ENCODE results near the gene TGFBR3.

TGFBR3 gene

GRCh38 chr1:91707890-91708218 is 178.1 kb downstream of the TGFBR3 start:
- Histone ChIP-seq H3K4me1 (ENCODE audit: control insufficient read depth, insufficient read depth, low read depth, low read length) (peaks cover under 1% of the 10 kb centered on the region), H3K27me3 (ENCODE audit: control insufficient read depth in 1 of 2, insufficient read depth in 1 of 2, low read length in 2 of 2) (no peaks in the 10 kb centered on the region), H3K14ac (ENCODE audit: low read length in 2 of 2) (no peak overlapping the region), H2BK15ac (ENCODE audit: low read depth, poor library complexity, severe bottlenecking) (no peak overlapping the region), H3K18ac (ENCODE audit: low read depth in 1 of 2, low read length in 2 of 2) (no peak overlapping the region), H3K9me3 (ENCODE audit: control insufficient read depth, low read length) (no peaks in the 10 kb centered on the region), H3K27ac (ENCODE audit: low read length, poor library complexity, severe bottlenecking) (no peak overlapping the region), H3K4ac (ENCODE audit: low read depth in 1 of 2, low read length in 2 of 2) (no peak overlapping the region), H2BK12ac (ENCODE audit: low read length in 2 of 2) (peak overlapping the region in 1 of 2 experiments; percentile 74), H3K9ac (ENCODE audit: low read length) (no peak overlapping the region), H2BK5ac (ENCODE audit: low read depth, low read length, poor library complexity, severe bottlenecking) (no peak overlapping the region), H2BK120ac (ENCODE audit: low read depth, low read length) (no peak overlapping the region), H3K4me2 (ENCODE audit: low read length, poor library complexity, severe bottlenecking) (no peak overlapping the region), H4K91ac (ENCODE audit: low read length) (no peak overlapping the region), H2AFZ (ENCODE audit: low read depth, low read length) (no peak overlapping the region), H3K36me3 (ENCODE audit: control insufficient read depth in 1 of 2, insufficient read depth in 2 of 2, low read depth in 1 of 2, low read length in 2 of 2) (peaks cover 15 to 98% of the 10 kb centered on the region in 2 experiments), H3K79me1 (replicated peaks; ENCODE audit: low read length, poor library complexity, severe bottlenecking) (no peaks in the 10 kb centered on the region), H3K23ac (ENCODE audit: low read length in 2 of 2) (no peak overlapping the region), H4K8ac (ENCODE audit: low read length) (no peak overlapping the region), H2AK5ac (ENCODE audit: low read length, severe bottlenecking) (no peak overlapping the region), H3K4me3 (ENCODE audit: insufficient read depth in 1 of 2, low read depth in 1 of 2, low read length in 2 of 2) (no peak overlapping the region)
- no peak for DNase-seq
- WGBS: 74% methylated on average over 1 of the region's 1 CpG

GRCh38 chr1:91707114-91707889 is 178.6 kb downstream of the TGFBR3 start:
- Histone ChIP-seq H4K8ac (ENCODE audit: low read length) (no peak overlapping the region), H3K14ac (ENCODE audit: low read length in 2 of 2) (no peak overlapping the region)

GRCh38 chr1:91706140-91706957 is 179.6 kb downstream of the TGFBR3 start:
- no peak overlapping the region for H3K18ac ChIP-seq (ENCODE audit: low read depth in 1 of 2, low read length in 2 of 2)
- no peaks in the 10 kb centered on the region for H3K4me1 ChIP-seq (ENCODE audit: control insufficient read depth, insufficient read depth, low read depth, low read length)
- H3K4me2 ChIP-seq (ENCODE audit: low read length, poor library complexity, severe bottlenecking): no peak overlapping the region
- H2BK120ac ChIP-seq (ENCODE audit: low read depth, low read length): no peak overlapping the region
- no peak overlapping the region for H2BK5ac ChIP-seq (ENCODE audit: low read depth, low read length, poor library complexity, severe bottlenecking)
- H4K8ac ChIP-seq (ENCODE audit: low read length): no peak overlapping the region
- H3K9me3 ChIP-seq (ENCODE audit: control insufficient read depth, low read length): no peaks in the 10 kb centered on the region
- H2AFZ ChIP-seq (ENCODE audit: low read depth, low read length): no peak overlapping the region
- DNase-seq: no peak
- H2AK5ac ChIP-seq (ENCODE audit: low read length, severe bottlenecking): no peak overlapping the region
- H3K36me3 ChIP-seq (ENCODE audit: control insufficient read depth in 1 of 2, insufficient read depth in 2 of 2, low read depth in 1 of 2, low read length in 2 of 2): peaks cover 13 to 91% of the 10 kb centered on the region in 2 experiments
- no peak overlapping the region for H3K27ac ChIP-seq (ENCODE audit: low read length, poor library complexity, severe bottlenecking)
- H3K27me3 ChIP-seq (ENCODE audit: control insufficient read depth in 1 of 2, insufficient read depth in 1 of 2, low read length in 2 of 2): no peaks in the 10 kb centered on the region
- H3K9ac ChIP-seq (ENCODE audit: low read length): no peak overlapping the region
- H2BK15ac ChIP-seq (ENCODE audit: low read depth, poor library complexity, severe bottlenecking): peak overlapping the region; percentile 34
- no peak overlapping the region for H3K23ac ChIP-seq (ENCODE audit: low read length in 2 of 2)
- H3K14ac ChIP-seq (ENCODE audit: low read length in 2 of 2): no peak overlapping the region
- H4K91ac ChIP-seq (ENCODE audit: low read length): no peak overlapping the region
- H3K4ac ChIP-seq (ENCODE audit: low read depth in 1 of 2, low read length in 2 of 2): no peak overlapping the region
- H3K79me1 ChIP-seq (replicated peaks; ENCODE audit: low read length, poor library complexity, severe bottlenecking): no peaks in the 10 kb centered on the region
- no peak overlapping the region for H3K4me3 ChIP-seq (ENCODE audit: insufficient read depth in 1 of 2, low read depth in 1 of 2, low read length in 2 of 2)
- no peak overlapping the region for H2BK12ac ChIP-seq (ENCODE audit: low read length in 2 of 2)
- WGBS: 92% methylated on average over 5 of the region's 5 CpGs

More at GRCh38 chr1:91707114-91707889, 178.6 kb downstream of the TGFBR3 start:
- H3K9me3 ChIP-seq (ENCODE audit: control insufficient read depth, low read length): no peaks in the 10 kb centered on the region
- H3K4me1 ChIP-seq (ENCODE audit: control insufficient read depth, insufficient read depth, low read depth, low read length): no peaks in the 10 kb centered on the region
- no peak overlapping the region for H2BK15ac ChIP-seq (ENCODE audit: low read depth, poor library complexity, severe bottlenecking)
- no peak overlapping the region for H2BK12ac ChIP-seq (ENCODE audit: low read length in 2 of 2)
- H3K9ac ChIP-seq (ENCODE audit: low read length): no peak overlapping the region
- H3K4me2 ChIP-seq (ENCODE audit: low read length, poor library complexity, severe bottlenecking): no peak overlapping the region
- H3K4me3 ChIP-seq (ENCODE audit: insufficient read depth in 1 of 2, low read depth in 1 of 2, low read length in 2 of 2): no peak overlapping the region
- 98% methylated on average over 3 of the region's 3 CpGs for WGBS
- no peak for DNase-seq
- no peak overlapping the region for H2BK120ac ChIP-seq (ENCODE audit: low read depth, low read length)
- H3K18ac ChIP-seq (ENCODE audit: low read depth in 1 of 2, low read length in 2 of 2): no peak overlapping the region
- H3K4ac ChIP-seq (ENCODE audit: low read depth in 1 of 2, low read length in 2 of 2): no peak overlapping the region
- peaks cover 15 to 93% of the 10 kb centered on the region in 2 experiments for H3K36me3 ChIP-seq (ENCODE audit: control insufficient read depth in 1 of 2, insufficient read depth in 2 of 2, low read depth in 1 of 2, low read length in 2 of 2)
- no peak overlapping the region for H3K23ac ChIP-seq (ENCODE audit: low read length in 2 of 2)
- H3K79me1 ChIP-seq (replicated peaks; ENCODE audit: low read length, poor library complexity, severe bottlenecking): no peaks in the 10 kb centered on the region
- H2AK5ac ChIP-seq (ENCODE audit: low read length, severe bottlenecking): no peak overlapping the region
- no peak overlapping the region for H3K27ac ChIP-seq (ENCODE audit: low read length, poor library complexity, severe bottlenecking)
- no peak overlapping the region for H2AFZ ChIP-seq (ENCODE audit: low read depth, low read length)
- H3K27me3 ChIP-seq (ENCODE audit: control insufficient read depth in 1 of 2, insufficient read depth in 1 of 2, low read length in 2 of 2): no peaks in the 10 kb centered on the region
- no peak overlapping the region for H4K91ac ChIP-seq (ENCODE audit: low read length)
- no peak overlapping the region for H2BK5ac ChIP-seq (ENCODE audit: low read depth, low read length, poor library complexity, severe bottlenecking)

GRCh38 chr1:91704746-91705145 is 181.2 kb downstream of the TGFBR3 start:
- no peak overlapping the region for H2AK5ac ChIP-seq (ENCODE audit: low read length, severe bottlenecking)
- H3K4me3 ChIP-seq (ENCODE audit: insufficient read depth in 1 of 2, low read depth in 1 of 2, low read length in 2 of 2): no peak overlapping the region
- no peak overlapping the region for H4K91ac ChIP-seq (ENCODE audit: low read length)
- no peak overlapping the region for H2BK15ac ChIP-seq (ENCODE audit: low read depth, poor library complexity, severe bottlenecking)
- H3K18ac ChIP-seq (ENCODE audit: low read depth in 1 of 2, low read length in 2 of 2): no peak overlapping the region
- H2BK12ac ChIP-seq (ENCODE audit: low read length in 2 of 2): no peak overlapping the region
- H3K9me3 ChIP-seq (ENCODE audit: control insufficient read depth, low read length): no peaks in the 10 kb centered on the region
- H2AFZ ChIP-seq (ENCODE audit: low read depth, low read length): no peak overlapping the region
- peaks cover 13 to 75% of the 10 kb centered on the region in 2 experiments for H3K36me3 ChIP-seq (ENCODE audit: control insufficient read depth in 1 of 2, insufficient read depth in 2 of 2, low read depth in 1 of 2, low read length in 2 of 2)
- no peak overlapping the region for H3K27ac ChIP-seq (ENCODE audit: low read length, poor library complexity, severe bottlenecking)
- H4K8ac ChIP-seq (ENCODE audit: low read length): no peak overlapping the region
- H3K23ac ChIP-seq (ENCODE audit: low read length in 2 of 2): no peak overlapping the region
- no peak overlapping the region for H2BK120ac ChIP-seq (ENCODE audit: low read depth, low read length)
- H3K4me1 ChIP-seq (ENCODE audit: control insufficient read depth, insufficient read depth, low read depth, low read length): no peaks in the 10 kb centered on the region
- no peak overlapping the region for H3K14ac ChIP-seq (ENCODE audit: low read length in 2 of 2)
- H3K27me3 ChIP-seq (ENCODE audit: control insufficient read depth in 1 of 2, insufficient read depth in 1 of 2, low read length in 2 of 2): no peaks in the 10 kb centered on the region
- H2BK5ac ChIP-seq (ENCODE audit: low read depth, low read length, poor library complexity, severe bottlenecking): no peak overlapping the region
- no peak overlapping the region for H3K4ac ChIP-seq (ENCODE audit: low read depth in 1 of 2, low read length in 2 of 2)
- 100% methylated on average over 1 of the region's 1 CpG for WGBS
- DNase-seq: no peak
- no peaks in the 10 kb centered on the region for H3K79me1 ChIP-seq (replicated peaks; ENCODE audit: low read length, poor library complexity, severe bottlenecking)
- no peak overlapping the region for H3K4me2 ChIP-seq (ENCODE audit: low read length, poor library complexity, severe bottlenecking)
- H3K9ac ChIP-seq (ENCODE audit: low read length): peak overlapping the region; percentile 1

Measured in mesenchymal stem cell (in vitro differentiated cells and primary cell).